GM21528 (cell line): ENCODE measurements around the gene CDK13.

ENCODE experiments used
- ATAC-seq: cut with Tn5 transposase; IDR thresholded peaks from one replicate; pipeline ENCODE4 v1.9.1; 2021; ENCODE audit warnings: mild to moderate bottlenecking, moderate library complexity; ENCODE audit not compliant: unreplicated experiment, low FRiP score

CDK13 gene

GRCh38 chr7:39948956-39949928 is 814 bp upstream of the CDK13 start:
- ATAC-seq: peak; percentile 79

GRCh38 chr7:39950473-39951225 is 593 bp downstream of the CDK13 start:
- ATAC-seq: peak; percentile 6

GRCh38 chr7:39951226-39952194 is 1.5 kb downstream of the CDK13 start:
- peak; percentile 19 for ATAC-seq

GRCh38 chr7:39952374-39952773 is 2.3 kb downstream of the CDK13 start:
- ATAC-seq: no peak

GRCh38 chr7:39952803-39953202 is 2.7 kb downstream of the CDK13 start:
- no peak for ATAC-seq

- ATAC-seq: no peak
These were observed 4.6 kb downstream of the CDK13 start for GRCh38 chr7:39954694-39955093.

GRCh38 chr7:39958038-39958437 is 8.0 kb downstream of the CDK13 start:
- no peak for ATAC-seq

- no peak for ATAC-seq
These were observed 17.5 kb downstream of the CDK13 start for GRCh38 chr7:39967406-39968161.

- ATAC-seq: no peak
These were observed 19.4 kb downstream of the CDK13 start for GRCh38 chr7:39969431-39969830.

GRCh38 chr7:39971924-39972323 is 21.9 kb downstream of the CDK13 start:
- ATAC-seq: peak; percentile 57

GRCh38 chr7:39973801-39974200 is 23.7 kb downstream of the CDK13 start:
- no peak for ATAC-seq

- no peak for ATAC-seq
These were observed 28.3 kb downstream of the CDK13 start for GRCh38 chr7:39978230-39978934.

GRCh38 chr7:39979406-39980073 is 29.5 kb downstream of the CDK13 start:
- no peak for ATAC-seq

- no peak for ATAC-seq
These were observed 35.4 kb downstream of the CDK13 start for GRCh38 chr7:39985398-39985918.

- no peak for ATAC-seq
These were observed 37.7 kb downstream of the CDK13 start for GRCh38 chr7:39987641-39988347.

GRCh38 chr7:40000734-40001315 is 50.8 kb downstream of the CDK13 start:
- no peak for ATAC-seq

GRCh38 chr7:40001649-40002048 is 51.6 kb downstream of the CDK13 start:
- no peak for ATAC-seq
